ENCODE measurements around the gene MICA. TPM values are rescaled to one million over a fixed set of nuclear protein-coding genes. Genes with fewer than 3 reads are reported as not detected.
"Not testable (repeated sequence)": the region's sequence is repeated elsewhere in the genome, so short reads cannot be mapped to it uniquely, and the experiment has no call there.

MICA gene
- total RNA-seq, 2 experiments from 2014 or later = 10.5 to 10.8 TPM

GRCh38 chr6:31401403-31401802 lies 2.0 kb upstream of the MICA start:
- peaks cover 3% of the 10 kb centered on the region for H3K27me3 Mint-ChIP-seq
- peaks cover 17% of the 10 kb centered on the region for H3K36me3 Mint-ChIP-seq (ENCODE audit: low read depth)
- ChIA-PET CTCF (interaction anchor here (1.0 to 1.4 kb wide), 5 partner anchors 20 to 243 kb away, joined by 3 to 6 read pairs (median 3); partner anchors contain the start of gene TCF19), POLR2A (interaction anchor here (0.7 kb wide), 2 partner anchors 43 to 129 kb away, joined by 3 read pairs; no protein-coding TSS in a partner anchor)
- H3K4me1 Mint-ChIP-seq = peaks cover 63% of the 10 kb centered on the region
- peak overlapping the region; percentile 91 for H3K4me3 Mint-ChIP-seq
- H3K9me3 Mint-ChIP-seq = no peaks in the 10 kb centered on the region
- no peak for DNase-seq
- H3K27ac Mint-ChIP-seq = peak overlapping the region; percentile 91

DNA sequence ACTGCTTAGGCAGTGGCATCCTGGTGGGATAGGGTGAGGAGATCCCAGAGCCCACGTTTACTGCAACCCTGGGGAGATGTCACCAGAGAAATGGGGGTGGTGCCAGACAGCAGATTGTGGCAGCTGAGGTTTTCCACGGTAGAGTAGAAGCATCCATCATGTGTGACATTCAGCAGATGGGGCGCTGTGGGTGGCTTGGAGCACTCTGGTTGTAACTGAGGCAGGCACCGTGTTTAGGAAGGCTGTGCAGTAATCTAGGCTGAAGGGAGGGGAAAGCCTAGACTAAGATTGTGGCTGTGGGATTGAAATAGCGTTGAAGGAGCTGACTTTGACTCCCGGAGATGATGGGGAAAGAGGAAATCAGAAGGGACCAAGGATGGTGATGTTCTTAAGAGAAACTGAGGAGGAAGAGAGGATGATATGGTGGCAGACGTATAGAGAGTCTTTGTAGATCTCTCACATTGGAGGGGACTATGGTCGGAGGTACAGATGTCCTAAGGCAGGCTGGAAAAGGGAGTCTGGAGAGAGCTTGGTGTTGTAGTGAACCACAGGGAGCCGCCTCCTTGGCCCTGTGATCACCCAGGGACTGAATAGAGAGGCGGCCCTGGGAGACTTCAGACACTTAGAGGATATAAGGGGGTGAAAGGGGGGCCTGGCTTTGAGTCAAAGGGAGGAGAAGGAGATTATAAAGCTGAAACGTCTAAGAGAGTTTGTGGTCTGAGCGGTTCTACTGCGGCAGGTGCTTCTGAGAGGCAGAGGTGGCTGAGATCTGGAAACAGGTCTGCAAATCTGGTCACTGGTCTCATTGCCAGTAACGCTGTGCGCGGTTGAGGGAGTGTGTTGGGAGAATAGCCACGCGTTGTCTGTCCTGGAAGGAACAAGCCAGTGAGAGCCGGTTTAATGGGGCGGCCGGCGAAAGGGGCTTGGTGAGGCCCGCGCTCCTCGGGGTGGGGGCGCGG lies 792 bp upstream of the MICA start:
- Mint-ChIP-seq H3K9me3 (no peaks in the 10 kb centered on the region), H3K4me1 (peaks cover 65% of the 10 kb centered on the region), H3K4me3 (peak overlapping the region; percentile 91), H3K27me3 (no peaks in the 10 kb centered on the region), H3K36me3 (ENCODE audit: low read depth) (peaks cover 23% of the 10 kb centered on the region), H3K27ac (peak overlapping the region; percentile 80)
- CTCF ChIA-PET = interaction anchor here (0.7 to 1.6 kb wide), 5 partner anchors 13 to 1773 kb away, joined by 3 to 4 read pairs (median 4); no protein-coding TSS in a partner anchor
- POLR2A ChIA-PET = no interaction called here
- DNase-seq = peak; percentile 54

DNA sequence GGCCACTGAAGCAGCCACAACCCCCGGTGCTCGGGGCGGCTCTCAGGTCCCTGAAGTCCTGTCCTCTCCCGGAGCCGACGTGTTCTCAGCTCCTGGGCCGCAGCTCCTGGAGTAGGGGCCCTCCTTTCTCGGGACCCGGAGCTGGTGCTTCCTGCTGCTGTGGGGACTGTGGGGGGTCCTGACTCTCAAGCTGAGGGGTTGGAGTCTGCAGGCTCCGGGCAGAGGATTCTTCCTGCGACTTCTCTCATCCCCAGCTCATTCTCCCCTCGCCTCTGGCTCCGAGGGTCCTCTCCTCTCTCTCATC lies 618 bp downstream of the MICA start:
- Mint-ChIP-seq H3K4me3 (peak overlapping the region; percentile 91), H3K4me1 (peaks cover 68% of the 10 kb centered on the region), H3K27ac (peak overlapping the region; percentile 80), H3K36me3 (ENCODE audit: low read depth) (peaks cover 23% of the 10 kb centered on the region)
- H3K9me3 Mint-ChIP-seq, POLR2A ChIA-PET, DNase-seq, H3K27me3 Mint-ChIP-seq: not testable (repeated sequence)
- CTCF ChIA-PET = interaction anchor here (0.6 to 1.5 kb wide), 3 partner anchors 8 to 207 kb away, joined by 3 to 4 read pairs (median 3); no protein-coding TSS in a partner anchor

GRCh38 chr6:31405996-31406395 lies 2.6 kb downstream of the MICA start:
- Mint-ChIP-seq H3K9me3 (no peaks in the 10 kb centered on the region), H3K36me3 (ENCODE audit: low read depth) (peaks cover 31% of the 10 kb centered on the region), H3K4me1 (peaks cover 68% of the 10 kb centered on the region), H3K4me3 (no peak overlapping the region), H3K27ac (no peak overlapping the region), H3K27me3 (no peaks in the 10 kb centered on the region)
- CTCF ChIA-PET = interaction anchor here (0.6 to 1.6 kb wide), 3 partner anchors 36 to 42 kb away, joined by 3 read pairs; no protein-coding TSS in a partner anchor
- POLR2A ChIA-PET = no interaction called here
- DNase-seq = no peak

DNA sequence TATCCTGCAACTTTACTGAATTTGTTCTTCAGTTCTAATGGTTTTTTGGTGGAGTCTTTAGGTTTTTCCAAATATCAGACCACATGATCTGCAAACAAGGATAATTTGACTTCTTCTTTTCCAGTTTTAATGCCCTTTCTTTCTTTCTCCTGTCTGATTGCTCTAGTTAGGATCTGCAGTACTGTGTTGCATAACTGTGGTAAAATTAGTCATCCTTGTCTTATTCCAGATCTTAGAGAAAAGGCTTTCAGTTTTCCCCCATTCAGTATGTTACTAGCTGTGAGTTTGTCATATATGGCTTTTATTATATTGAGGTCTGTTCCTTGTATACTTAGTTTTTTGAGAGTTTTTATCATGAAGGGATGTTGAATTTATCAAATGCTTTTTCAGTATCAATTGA lies 4.3 kb downstream of the MICA start:
- CTCF ChIA-PET = interaction anchor here (0.8 kb wide), 1 partner anchor 89 kb away, joined by 3 read pairs; no protein-coding TSS in a partner anchor
- Mint-ChIP-seq H3K4me1 (peaks cover 51% of the 10 kb centered on the region), H3K4me3 (no peak overlapping the region)

DNA sequence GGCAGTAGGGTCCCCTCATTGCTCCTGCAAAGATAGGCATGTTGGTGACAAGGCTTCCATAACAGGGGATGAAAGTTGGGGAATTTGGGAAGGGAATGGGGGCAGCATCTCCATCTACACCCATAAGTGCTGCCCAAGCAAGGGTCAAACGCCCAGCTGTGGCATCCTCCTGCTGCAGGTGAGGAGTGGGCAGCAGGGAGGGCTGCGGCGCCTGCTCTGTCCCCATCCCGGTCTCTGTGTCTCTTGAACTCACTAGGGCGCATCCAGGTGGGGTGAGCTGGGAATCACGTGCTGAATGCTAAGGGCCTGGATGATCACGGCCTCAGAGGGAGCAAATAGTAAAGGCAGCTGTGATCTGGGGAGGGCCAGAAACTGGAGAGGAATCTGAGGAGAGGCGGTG lies 9.1 kb downstream of the MICA start:
- DNase-seq = no peak
- H3K27ac Mint-ChIP-seq = no peak overlapping the region
- H3K27me3 Mint-ChIP-seq = no peaks in the 10 kb centered on the region
- H3K9me3 Mint-ChIP-seq = no peaks in the 10 kb centered on the region
- H3K4me3 Mint-ChIP-seq = no peak overlapping the region
- peaks cover 46% of the 10 kb centered on the region for H3K36me3 Mint-ChIP-seq (ENCODE audit: low read depth)
- ChIA-PET POLR2A (no interaction called here), CTCF (interaction anchor here (0.9 kb wide), 1 partner anchor 9 kb away, joined by 3 read pairs; the partner anchor contains the start of gene MICA)
- H3K4me1 Mint-ChIP-seq = peaks cover 18% of the 10 kb centered on the region

More for the DNA sequence above, 4.3 kb downstream of the MICA start:
- POLR2A ChIA-PET = no interaction called here
- Mint-ChIP-seq H3K9me3 (no peaks in the 10 kb centered on the region), H3K36me3 (ENCODE audit: low read depth) (peaks cover 27% of the 10 kb centered on the region), H3K27ac (no peak overlapping the region), H3K27me3 (no peaks in the 10 kb centered on the region)
- DNase-seq = no peak

DNA sequence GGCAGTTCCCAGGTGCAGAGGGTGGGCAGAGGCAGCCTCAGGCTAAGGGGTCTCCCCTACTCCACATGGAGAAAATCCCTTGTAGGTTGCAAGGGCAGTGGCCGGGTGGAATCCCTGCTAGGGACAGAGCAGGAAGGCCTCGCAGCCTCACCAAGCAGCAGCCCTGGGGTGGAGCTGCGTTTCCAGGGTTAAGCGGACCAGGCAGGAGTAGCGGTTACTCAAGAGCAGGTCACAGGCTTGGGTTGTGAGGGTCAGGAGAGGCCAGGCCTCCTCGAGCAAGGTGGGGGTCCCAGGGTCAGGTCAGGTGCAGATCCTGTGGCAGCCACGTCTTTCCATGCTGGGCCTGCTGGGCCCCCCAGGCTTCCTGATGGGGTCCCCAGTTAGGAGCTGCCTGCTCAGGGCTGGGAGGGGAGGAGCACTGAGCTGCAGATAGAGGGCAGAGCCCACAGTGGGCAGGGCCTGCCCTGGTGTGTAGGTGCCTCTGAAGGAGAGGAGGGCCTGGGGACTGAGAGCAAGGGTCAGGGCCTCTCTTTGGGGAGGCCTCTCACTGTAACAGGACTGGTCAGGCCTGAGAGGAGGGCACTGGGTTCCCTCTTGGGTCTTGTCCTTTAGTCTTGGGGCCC lies 10.9 kb downstream of the MICA start:
- peaks cover 57% of the 10 kb centered on the region for H3K36me3 Mint-ChIP-seq (ENCODE audit: low read depth)
- H3K27me3 Mint-ChIP-seq, H3K27ac Mint-ChIP-seq, CTCF ChIA-PET, H3K4me3 Mint-ChIP-seq, H3K4me1 Mint-ChIP-seq, DNase-seq, POLR2A ChIA-PET, H3K9me3 Mint-ChIP-seq: not testable (repeated sequence)

DNA sequence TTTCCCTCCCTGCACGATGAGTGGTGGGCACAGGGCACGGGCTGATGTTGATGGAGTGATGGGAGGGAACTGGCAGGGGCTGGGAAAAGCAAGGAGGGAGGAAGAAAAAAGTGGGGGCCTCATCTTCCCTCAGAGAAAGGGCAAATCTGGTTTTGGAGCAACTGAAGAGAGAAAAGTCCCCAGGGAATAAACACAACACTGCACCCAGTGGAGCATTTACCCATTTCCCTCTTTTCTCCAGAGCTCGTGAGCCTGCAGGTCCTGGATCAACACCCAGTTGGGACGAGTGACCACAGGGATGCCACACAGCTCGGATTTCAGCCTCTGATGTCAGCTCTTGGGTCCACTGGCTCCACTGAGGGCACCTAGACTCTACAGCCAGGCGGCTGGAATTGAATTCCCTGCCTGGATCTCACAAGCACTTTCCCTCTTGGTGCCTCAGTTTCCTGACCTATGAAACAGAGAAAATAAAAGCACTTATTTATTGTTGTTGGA lies 11.4 kb downstream of the MICA start:
- Mint-ChIP-seq H3K4me3 (no peak overlapping the region), H3K9me3 (no peaks in the 10 kb centered on the region), H3K27me3 (no peaks in the 10 kb centered on the region), H3K27ac (no peak overlapping the region), H3K36me3 (ENCODE audit: low read depth) (peaks cover 57% of the 10 kb centered on the region), H3K4me1 (no peaks in the 10 kb centered on the region)
- CTCF ChIA-PET = interaction anchor here (1.3 kb wide), 1 partner anchor 12 kb away, joined by 3 read pairs; the partner anchor contains the start of gene MICA
- DNase-seq = no peak
- POLR2A ChIA-PET = no interaction called here

- Mint-ChIP-seq H3K4me3 (no peak overlapping the region), H3K27ac (no peak overlapping the region), H3K27me3 (no peaks in the 10 kb centered on the region), H3K9me3 (no peaks in the 10 kb centered on the region), H3K4me1 (no peaks in the 10 kb centered on the region), H3K36me3 (ENCODE audit: low read depth) (peaks cover 49% of the 10 kb centered on the region)
- POLR2A ChIA-PET = no interaction called here
- CTCF ChIA-PET = interaction anchor here (1.3 kb wide), 1 partner anchor 14 kb away, joined by 3 read pairs; the partner anchor contains the start of gene MICA
- DNase-seq = no peak
Measured at GRCh38 chr6:31416394-31417014, 13.1 kb downstream of the MICA start.

- no peak for DNase-seq
- Mint-ChIP-seq H3K27ac (no peak overlapping the region), H3K4me1 (no peaks in the 10 kb centered on the region), H3K27me3 (no peaks in the 10 kb centered on the region), H3K36me3 (ENCODE audit: low read depth) (peaks cover 39% of the 10 kb centered on the region), H3K4me3 (no peak overlapping the region), H3K9me3 (no peaks in the 10 kb centered on the region)
- CTCF ChIA-PET = interaction anchor here (0.7 kb wide), 1 partner anchor 1818 kb away, joined by 3 read pairs; no protein-coding TSS in a partner anchor
- POLR2A ChIA-PET = no interaction called here
Measured at GRCh38 chr6:31418251-31418650, 14.9 kb downstream of the MICA start.

DNA sequence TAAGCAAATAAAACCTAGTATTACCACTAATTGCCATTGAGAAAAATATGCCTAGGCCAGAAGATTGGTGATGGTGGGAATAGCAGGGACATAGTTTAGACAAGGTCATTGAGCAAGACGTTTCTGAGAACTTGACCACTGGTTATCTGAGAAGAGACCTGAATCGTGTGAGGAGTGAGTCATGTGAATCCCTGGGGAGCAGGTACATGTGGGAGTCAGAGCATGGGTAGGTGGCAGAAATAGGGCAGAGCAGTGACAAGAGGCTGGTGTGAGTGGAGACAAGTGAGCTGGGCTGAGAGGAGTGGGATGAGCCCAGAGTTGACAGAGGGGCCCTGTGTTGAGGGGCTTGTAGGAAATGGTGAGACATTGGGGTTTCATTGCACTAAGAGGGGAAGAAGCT lies 16.4 kb downstream of the MICA start:
- no peak overlapping the region for H3K27ac Mint-ChIP-seq
- ChIA-PET POLR2A (no interaction called here), CTCF (interaction anchor here (1.3 kb wide), 1 partner anchor 53 kb away, joined by 4 read pairs; no protein-coding TSS in a partner anchor)
- H3K4me1 Mint-ChIP-seq = no peaks in the 10 kb centered on the region
- no peak for DNase-seq
- H3K4me3 Mint-ChIP-seq = no peak overlapping the region
- no peaks in the 10 kb centered on the region for H3K9me3 Mint-ChIP-seq
- H3K27me3 Mint-ChIP-seq = peaks cover 1% of the 10 kb centered on the region
- H3K36me3 Mint-ChIP-seq (ENCODE audit: low read depth) = peaks cover 29% of the 10 kb centered on the region

DNA sequence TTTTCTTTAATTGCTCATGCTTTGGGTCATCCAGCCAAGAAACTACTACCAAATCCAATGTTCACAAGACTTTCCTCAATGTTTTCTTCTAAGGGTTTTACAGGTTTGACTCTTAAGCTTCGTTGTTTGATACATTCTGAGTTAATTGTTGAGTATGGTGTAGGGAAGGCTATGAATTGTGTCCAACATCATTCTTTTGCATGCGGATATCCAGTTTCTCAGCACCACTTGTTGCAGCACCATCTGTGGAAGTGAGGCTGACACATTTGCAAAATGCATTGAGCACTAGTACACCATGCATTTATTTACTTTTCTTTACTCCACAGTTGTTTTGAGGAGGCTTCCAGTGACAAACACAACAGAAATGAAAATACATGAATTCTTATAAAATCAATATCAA lies 17.2 kb downstream of the MICA start:
- H3K4me1 Mint-ChIP-seq = no peaks in the 10 kb centered on the region
- H3K27me3 Mint-ChIP-seq = peaks cover 8% of the 10 kb centered on the region
- DNase-seq = no peak
- H3K36me3 Mint-ChIP-seq (ENCODE audit: low read depth) = peaks cover 29% of the 10 kb centered on the region
- H3K4me3 Mint-ChIP-seq = no peak overlapping the region
- POLR2A ChIA-PET = no interaction called here
- H3K9me3 Mint-ChIP-seq = no peaks in the 10 kb centered on the region
- no peak overlapping the region for H3K27ac Mint-ChIP-seq
- CTCF ChIA-PET = interaction anchor here (1.3 kb wide), 1 partner anchor 54 kb away, joined by 4 read pairs; no protein-coding TSS in a partner anchor

Data from activated CD4-positive, alpha-beta T cell treated with anti-CD3 and anti-CD28 coated beads, Interleukin-2, amount 10 ng/mL, durations not matched to agents 7 days and 5 days (primary cell).